Thoracic aorta (tissue), 2 donors: ENCODE results near the gene DRD3. TPM values are rescaled to one million over a fixed set of nuclear protein-coding genes. Genes with fewer than 3 reads are reported as not detected.

ENCODE experiments used
- ATAC-seq: fragments of 150-250 bp; one replicate; pipeline ENCODE4 v1.8.0; 2017; ENCODE audit warnings: low read depth; ENCODE audit not compliant: insufficient number of reproducible peaks, low FRiP score
- DNase-seq: peaks from one replicate; pipeline ENCODE4 v3.0.0-alpha.2; 2020; ENCODE audit warnings: low spot score
- H3K27ac ChIP-seq, 2 donors: fragments of 200-600 bp; sonication (generic); 1 replicate in 1 of 2; 2 replicates in 1 of 2; pipeline ENCODE4 v1.5.1; 2016; ENCODE audit warnings: mild to moderate bottlenecking in 2 of 2, moderate library complexity in 2 of 2
- H3K27me3 ChIP-seq: fragments of 200-600 bp; sonication (generic); replicated peaks from 2 replicates; pipeline ENCODE4 v1.6.0; 2016; ENCODE audit warnings: mild to moderate bottlenecking; ENCODE audit not compliant: insufficient read depth
- H3K36me3 ChIP-seq: fragments of 200-600 bp; sonication (generic); one replicate; pipeline ENCODE4 v1.5.1; 2016
- H3K4me1 ChIP-seq, 2 donors: fragments of 200-600 bp; sonication (generic); 1 replicate in 1 of 2; 2 replicates in 1 of 2; pipeline versions ENCODE4 v1.5.1 to v1.6.0; 2016; ENCODE audit warnings: low read depth in 2 of 2, mild to moderate bottlenecking in 1 of 2; ENCODE audit not compliant: control insufficient read depth in 1 of 2
- H3K4me3 ChIP-seq: fragments of 200-600 bp; sonication (generic); 2 replicates; pipeline ENCODE4 v1.5.1; 2016; ENCODE audit warnings: mild to moderate bottlenecking
- H3K9me3 ChIP-seq: fragments of 200-600 bp; sonication (generic); 2 replicates; pipeline ENCODE4 v1.5.1; 2016
- CTCF ChIP-seq: fragments of 200-600 bp; sonication (generic); IDR thresholded peaks from one replicate; pipeline ENCODE4 v1.5.1; 2019; ENCODE audit warnings: antibody characterized with exemption
- total RNA-seq, 2 donors: library from RNA; depleted of rRNA; stranded (reverse); fragments of >200 nt; gene quantifications; one replicate each; pipeline versions ENCODE4 v1.1.0 to v1.2.3, GENCODE V29; 2016

Gene DRD3
- total RNA-seq, 2 donors from 2014 or later, result not detected

GRCh38 chr3:114119776-114120175 lies 59.1 kb downstream of the DRD3 start:
- ATAC-seq (no peak), DNase-seq (no peak)
- Histone ChIP-seq H3K27ac (no peak overlapping the region), H3K27me3 (no peaks in the 10 kb centered on the region), H3K4me3 (no peak overlapping the region), H3K9me3 (no peaks in the 10 kb centered on the region), H3K36me3 (no peaks in the 10 kb centered on the region), H3K4me1 (peaks cover 0 to 13% of the 10 kb centered on the region in 2 donors)
- no peak for TF ChIP-seq CTCF

GRCh38 chr3:114115143-114115542 lies 63.7 kb downstream of the DRD3 start:
- no peaks in the 10 kb centered on the region for H3K4me1 ChIP-seq
- DNase-seq, result no peak
- H3K27me3 ChIP-seq, result no peaks in the 10 kb centered on the region
- no peaks in the 10 kb centered on the region for H3K9me3 ChIP-seq
- no peak overlapping the region for H3K4me3 ChIP-seq
- H3K27ac ChIP-seq, result no peak overlapping the region
- no peak for TF ChIP-seq CTCF
- no peaks in the 10 kb centered on the region for H3K36me3 ChIP-seq
- ATAC-seq, result no peak

GRCh38 chr3:114114719-114115118 lies 64.1 kb downstream of the DRD3 start:
- no peak for TF ChIP-seq CTCF
- no peaks in the 10 kb centered on the region for H3K9me3 ChIP-seq
- no peaks in the 10 kb centered on the region for H3K36me3 ChIP-seq
- no peak for ATAC-seq
- no peak overlapping the region for H3K4me3 ChIP-seq
- no peak for DNase-seq
- no peaks in the 10 kb centered on the region for H3K27me3 ChIP-seq
- H3K4me1 ChIP-seq, result no peaks in the 10 kb centered on the region
- no peak overlapping the region for H3K27ac ChIP-seq

GRCh38 chr3:114112696-114113095 lies 66.2 kb downstream of the DRD3 start:
- no peaks in the 10 kb centered on the region for H3K9me3 ChIP-seq
- ATAC-seq (no peak), DNase-seq (no peak)
- no peaks in the 10 kb centered on the region for H3K27me3 ChIP-seq
- no peak overlapping the region for H3K27ac ChIP-seq
- no peaks in the 10 kb centered on the region for H3K36me3 ChIP-seq
- no peak for TF ChIP-seq CTCF
- no peak overlapping the region for H3K4me3 ChIP-seq
- H3K4me1 ChIP-seq, result no peaks in the 10 kb centered on the region

GRCh38 chr3:114111060-114111770 lies 67.6 kb downstream of the DRD3 start:
- Histone ChIP-seq H3K27me3 (no peaks in the 10 kb centered on the region), H3K36me3 (no peaks in the 10 kb centered on the region), H3K9me3 (no peaks in the 10 kb centered on the region), H3K27ac (no peak overlapping the region), H3K4me3 (no peak overlapping the region), H3K4me1 (no peaks in the 10 kb centered on the region)
- TF ChIP-seq CTCF, result no peak
- DNase-seq (no peak), ATAC-seq (no peak)
